ENCODE measurements around the gene PHETA1.

DNA sequence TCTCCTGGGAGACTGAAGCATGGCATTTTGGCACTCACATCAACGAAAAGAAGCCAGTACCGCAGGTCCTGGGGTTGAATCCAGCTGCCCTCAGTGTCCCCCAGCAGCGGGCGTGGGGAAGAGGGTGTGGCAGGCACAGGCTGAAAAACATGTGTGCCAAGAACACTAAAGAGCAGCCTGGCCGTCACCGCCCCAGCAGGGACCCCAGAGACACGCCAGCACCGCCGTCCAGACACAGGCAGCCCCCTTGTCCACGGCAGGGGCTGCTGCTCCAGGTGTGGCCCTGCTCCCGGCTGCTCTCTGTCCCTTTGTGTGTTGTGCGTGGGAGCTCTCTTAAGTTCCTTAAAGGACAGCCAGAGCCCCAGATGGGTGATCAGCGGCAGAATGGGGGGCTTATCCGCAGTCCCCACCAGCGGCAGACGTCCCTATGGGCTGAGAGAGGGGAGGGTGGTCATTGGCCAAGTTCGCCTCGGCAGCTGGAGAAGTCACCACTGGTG is 556 bp downstream of the PHETA1 start:
- no peak for TF ChIP-seq POLR2A (IDR thresholded peaks at IDR 0.05)
- TF ChIP-seq, protein P1, sequence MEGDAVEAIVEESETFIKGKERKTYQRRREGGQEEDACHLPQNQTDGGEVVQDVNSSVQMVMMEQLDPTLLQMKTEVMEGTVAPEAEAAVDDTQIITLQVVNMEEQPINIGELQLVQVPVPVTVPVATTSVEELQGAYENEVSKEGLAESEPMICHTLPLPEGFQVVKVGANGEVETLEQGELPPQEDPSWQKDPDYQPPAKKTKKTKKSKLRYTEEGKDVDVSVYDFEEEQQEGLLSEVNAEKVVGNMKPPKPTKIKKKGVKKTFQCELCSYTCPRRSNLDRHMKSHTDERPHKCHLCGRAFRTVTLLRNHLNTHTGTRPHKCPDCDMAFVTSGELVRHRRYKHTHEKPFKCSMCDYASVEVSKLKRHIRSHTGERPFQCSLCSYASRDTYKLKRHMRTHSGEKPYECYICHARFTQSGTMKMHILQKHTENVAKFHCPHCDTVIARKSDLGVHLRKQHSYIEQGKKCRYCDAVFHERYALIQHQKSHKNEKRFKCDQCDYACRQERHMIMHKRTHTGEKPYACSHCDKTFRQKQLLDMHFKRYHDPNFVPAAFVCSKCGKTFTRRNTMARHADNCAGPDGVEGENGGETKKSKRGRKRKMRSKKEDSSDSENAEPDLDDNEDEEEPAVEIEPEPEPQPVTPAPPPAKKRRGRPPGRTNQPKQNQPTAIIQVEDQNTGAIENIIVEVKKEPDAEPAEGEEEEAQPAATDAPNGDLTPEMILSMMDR (IDR thresholded peaks at IDR 0.05 in 4 of 5, conservative IDR thresholded peaks at IDR 0.05 in 1 of 5), result no peak

Data from gastrocnemius medialis (tissue), 4 donors.